GM19328 (cell line): Measurements from ENCODE around the gene CACNA2D3.

ENCODE experiments used
- ATAC-seq: cut with Tn5 transposase; IDR thresholded peaks from one replicate; pipeline ENCODE4 v1.9.1; 2021; ENCODE audit warnings: mild to moderate bottlenecking, moderate library complexity; ENCODE audit not compliant: unreplicated experiment

Gene CACNA2D3

DNA sequence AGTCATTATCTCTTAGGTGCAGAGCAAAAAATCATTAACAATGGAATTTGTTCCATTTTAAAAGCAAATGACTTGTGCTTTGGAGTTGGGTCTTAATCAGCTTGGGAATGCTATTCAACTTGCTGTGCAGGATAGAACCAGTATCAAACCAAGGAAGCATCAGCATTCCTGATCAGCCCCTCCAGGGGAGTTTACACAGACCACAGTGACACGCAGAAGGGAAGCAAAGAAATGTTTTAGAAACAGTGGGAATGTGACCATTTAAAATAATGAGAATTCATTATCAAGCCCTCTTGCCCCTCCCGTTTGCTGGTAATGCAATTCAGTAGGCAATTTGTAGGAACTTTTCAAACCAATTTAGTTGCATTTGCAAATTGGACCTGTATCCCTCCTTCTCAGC lies 650.4 kb downstream of the CACNA2D3 start:
- ATAC-seq: no peak

GRCh38 chr3:54773271-54773670 lies 650.9 kb downstream of the CACNA2D3 start:
- no peak for ATAC-seq

DNA sequence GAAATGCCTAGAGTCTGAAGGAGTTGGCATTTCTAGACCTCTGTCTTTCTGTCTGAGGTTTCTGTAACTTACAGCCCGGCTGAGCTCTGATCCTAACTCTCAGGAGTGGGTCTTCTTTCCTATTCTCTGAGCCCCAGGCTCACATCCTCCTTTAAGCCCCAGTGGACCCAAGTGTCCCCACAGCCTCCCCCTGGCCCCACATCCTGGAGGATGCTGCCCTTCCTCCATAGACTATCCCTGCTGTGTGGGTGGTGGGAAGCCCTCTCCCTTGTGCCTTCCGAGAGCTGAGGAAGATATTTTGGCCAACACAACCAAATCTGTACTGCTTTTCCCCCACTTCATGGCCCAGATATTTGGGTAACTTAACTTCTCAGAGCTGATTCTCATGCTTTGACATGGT lies 654.2 kb downstream of the CACNA2D3 start:
- ATAC-seq: no peak

GRCh38 chr3:54777141-54777540 lies 654.8 kb downstream of the CACNA2D3 start:
- ATAC-seq: no peak

GRCh38 chr3:54780336-54780735 lies 658.0 kb downstream of the CACNA2D3 start:
- ATAC-seq: no peak

DNA sequence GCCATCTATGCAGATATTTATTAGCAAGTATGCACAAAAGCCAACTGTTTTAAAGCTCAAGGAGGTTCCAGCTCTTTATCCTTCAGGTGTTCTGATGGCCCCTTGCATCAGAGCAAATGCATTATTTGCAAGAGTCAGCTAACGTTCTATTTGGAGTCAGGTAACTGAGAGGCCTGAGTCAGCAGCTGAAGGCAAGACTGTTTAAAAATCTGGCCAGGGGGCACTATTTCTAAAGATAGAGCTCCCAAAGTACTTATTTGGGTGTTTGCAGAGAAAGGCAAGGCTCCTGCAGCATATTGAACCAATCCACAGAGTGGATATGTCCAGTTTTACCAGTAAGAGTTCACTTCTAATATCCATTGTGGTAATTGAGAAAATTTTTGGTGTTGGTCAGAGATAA lies 659.4 kb downstream of the CACNA2D3 start:
- no peak for ATAC-seq

DNA sequence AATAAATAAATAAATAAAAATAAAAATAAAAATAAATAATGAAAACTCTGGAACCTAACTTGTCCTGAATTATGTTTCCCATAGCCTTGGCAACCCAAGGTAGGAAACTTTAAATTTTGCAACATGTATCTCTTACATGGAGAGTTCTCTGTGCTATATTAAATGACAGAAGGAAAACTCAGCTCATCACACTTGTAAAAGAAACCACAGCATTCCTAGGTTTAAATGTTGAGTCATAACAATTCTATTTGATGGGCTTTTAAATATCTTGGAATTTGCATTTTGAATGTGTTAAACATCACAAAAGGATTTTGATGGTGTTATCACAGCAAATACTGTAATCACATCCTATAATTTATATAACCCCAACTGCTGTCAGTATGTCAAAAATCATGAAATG lies 661.3 kb downstream of the CACNA2D3 start:
- ATAC-seq: no peak

DNA sequence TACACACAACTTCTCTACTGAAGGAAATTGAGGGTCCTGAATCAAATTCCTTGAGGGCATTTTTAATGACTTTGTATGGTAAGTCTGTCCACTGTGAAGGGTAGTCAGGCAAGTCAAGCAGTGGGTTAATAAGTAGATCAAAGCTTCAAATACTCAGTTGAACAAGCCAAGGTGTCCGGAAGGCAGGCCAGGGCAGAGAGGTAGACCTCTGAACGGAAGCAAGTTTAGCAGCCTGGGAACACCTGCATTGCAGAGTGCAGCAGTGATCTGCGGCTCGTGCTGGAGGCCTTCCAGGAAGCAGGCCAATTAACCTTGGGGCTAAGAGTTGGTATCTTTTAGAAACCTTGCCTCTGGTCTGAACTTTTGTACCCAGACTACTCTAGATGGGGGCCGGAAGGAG lies 661.7 kb downstream of the CACNA2D3 start:
- no peak for ATAC-seq

GRCh38 chr3:54785976-54786375 lies 663.6 kb downstream of the CACNA2D3 start:
- ATAC-seq: no peak

DNA sequence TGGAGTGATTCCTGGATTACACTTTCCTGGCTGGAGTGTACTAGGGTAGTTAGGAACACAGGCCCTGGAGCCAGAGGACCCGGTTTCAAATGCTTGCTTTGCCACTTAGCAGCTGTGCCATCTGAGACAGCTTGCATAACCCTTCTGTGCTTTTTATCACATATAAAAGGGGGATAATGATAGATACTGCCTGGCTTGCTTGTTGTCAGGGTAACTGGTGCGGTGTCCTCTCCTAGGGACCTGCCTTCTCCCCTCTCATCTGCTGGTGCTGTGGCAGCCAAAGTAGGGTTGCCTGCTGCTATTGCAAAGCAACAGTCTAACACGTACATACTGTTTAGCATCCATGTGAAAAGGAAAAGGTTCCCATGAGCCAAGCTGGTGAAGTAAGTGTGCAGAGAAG lies 667.7 kb downstream of the CACNA2D3 start:
- no peak for ATAC-seq

DNA sequence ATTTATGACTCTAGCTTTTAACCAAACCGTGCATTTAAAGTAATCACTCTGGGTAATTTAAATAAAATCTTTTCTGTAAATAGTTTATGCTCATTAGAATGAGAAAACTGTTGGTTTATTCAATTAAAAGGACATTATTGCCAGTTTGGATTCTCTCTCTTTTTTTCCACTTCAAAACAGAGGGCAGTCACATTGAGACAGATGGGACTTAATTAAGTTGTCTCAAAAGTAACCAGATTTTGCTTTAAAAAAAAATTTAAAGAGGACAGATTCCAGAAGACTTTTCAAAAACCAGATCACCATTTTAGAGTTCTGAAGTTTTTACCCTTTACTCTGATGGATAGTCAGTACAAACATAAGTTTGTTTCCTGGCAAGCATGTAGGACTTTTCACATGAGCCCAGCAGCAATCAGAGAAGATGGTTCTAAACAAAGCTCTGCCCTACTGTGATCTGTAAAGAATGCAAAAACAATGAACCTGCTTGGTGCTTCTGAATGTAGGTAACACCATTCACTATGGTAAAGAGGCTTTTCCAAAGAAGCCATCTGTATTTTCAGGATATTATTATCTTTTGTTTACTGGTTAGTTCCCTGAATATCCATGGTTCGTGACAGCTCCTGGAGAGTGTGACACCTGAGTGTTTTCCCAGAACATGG lies 669.3 kb downstream of the CACNA2D3 start:
- ATAC-seq: no peak

DNA sequence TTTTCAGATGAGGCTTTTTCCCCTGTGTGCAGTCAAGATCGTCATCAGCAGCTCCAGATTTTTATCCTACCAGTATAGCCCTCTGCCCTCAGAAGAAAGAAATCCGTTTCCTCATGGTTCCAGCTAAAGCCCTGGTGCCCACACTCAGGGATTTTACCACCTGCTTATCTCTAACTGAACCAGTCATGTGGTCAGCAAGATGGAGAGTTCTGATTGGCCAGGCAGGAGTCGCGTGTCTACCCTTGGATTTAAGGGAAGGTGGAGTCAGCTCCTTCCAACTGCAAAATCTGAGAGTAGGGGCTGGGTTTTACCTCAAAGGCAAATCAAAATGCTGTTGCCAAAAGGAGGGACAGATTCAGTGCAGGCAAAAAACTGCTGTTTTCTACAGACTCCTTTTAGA lies 670.2 kb downstream of the CACNA2D3 start:
- no peak for ATAC-seq

GRCh38 chr3:54793171-54793570 lies 670.8 kb downstream of the CACNA2D3 start:
- ATAC-seq: no peak

- ATAC-seq: no peak
Observed at GRCh38 chr3:54797111-54797510, 674.8 kb downstream of the CACNA2D3 start.

DNA sequence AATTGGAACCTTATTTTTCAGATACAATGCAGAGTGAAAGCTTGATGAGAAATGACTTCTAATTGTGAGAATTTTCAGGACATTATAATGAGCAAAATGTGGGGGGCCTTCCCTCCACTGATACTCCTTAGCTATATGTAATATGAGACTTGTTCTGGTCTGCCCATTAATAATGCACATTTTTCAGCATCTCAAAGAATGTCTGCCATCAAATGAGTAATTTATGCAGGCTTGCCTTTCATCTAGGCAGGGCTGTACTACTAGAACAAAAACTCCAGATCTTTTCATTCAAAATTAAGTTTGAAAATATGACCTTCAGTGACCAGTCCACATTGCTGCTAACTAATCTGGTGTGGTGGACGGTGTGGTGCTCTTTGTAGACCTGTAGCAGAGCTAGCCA lies 678.1 kb downstream of the CACNA2D3 start:
- no peak for ATAC-seq

DNA sequence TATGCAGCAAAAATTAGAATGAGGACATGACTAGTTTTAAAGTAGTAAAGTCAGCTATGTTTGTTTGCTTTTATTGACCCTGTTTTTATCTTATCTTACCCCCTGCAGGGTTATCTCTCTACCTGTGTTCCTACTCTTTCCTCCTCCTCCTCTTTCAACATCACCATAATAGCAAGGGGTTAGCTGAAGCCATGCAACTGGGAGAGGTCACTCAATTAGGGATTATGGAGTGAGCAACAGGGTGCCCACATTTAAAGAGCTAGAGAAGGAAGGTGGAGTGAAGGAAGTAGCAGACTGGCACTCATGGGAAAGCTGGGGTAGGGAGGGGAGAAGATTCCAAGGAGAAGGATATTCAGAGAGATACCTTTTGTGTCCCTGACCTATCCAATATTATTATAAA lies 679.6 kb downstream of the CACNA2D3 start:
- no peak for ATAC-seq

- ATAC-seq: no peak
Observed at GRCh38 chr3:54810401-54810800, 688.0 kb downstream of the CACNA2D3 start.

- no peak for ATAC-seq
Observed at GRCh38 chr3:54814224-54814623, 691.9 kb downstream of the CACNA2D3 start.

DNA sequence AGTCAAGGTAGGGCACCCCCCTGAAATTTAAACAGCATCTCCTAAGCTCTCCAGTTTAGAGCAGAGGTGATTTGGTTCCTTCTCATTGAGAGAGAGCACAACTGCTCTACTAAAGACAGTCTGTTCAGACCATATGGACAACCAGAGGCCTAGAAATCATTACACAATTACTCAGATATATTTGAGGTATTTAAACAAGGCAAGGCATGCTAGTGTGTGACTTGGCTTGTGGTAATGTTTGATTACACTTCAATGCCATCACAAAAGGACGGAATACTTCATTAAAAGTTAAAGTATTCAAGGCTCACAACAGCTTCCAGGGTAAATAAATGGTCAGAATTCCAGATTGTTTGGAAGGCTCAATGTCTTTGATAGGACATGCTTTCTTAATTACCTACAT lies 695.3 kb downstream of the CACNA2D3 start:
- no peak for ATAC-seq

- ATAC-seq: no peak
Observed at GRCh38 chr3:54818486-54818885, 696.1 kb downstream of the CACNA2D3 start.

- ATAC-seq: no peak
Observed at GRCh38 chr3:54818942-54819341, 696.6 kb downstream of the CACNA2D3 start.

DNA sequence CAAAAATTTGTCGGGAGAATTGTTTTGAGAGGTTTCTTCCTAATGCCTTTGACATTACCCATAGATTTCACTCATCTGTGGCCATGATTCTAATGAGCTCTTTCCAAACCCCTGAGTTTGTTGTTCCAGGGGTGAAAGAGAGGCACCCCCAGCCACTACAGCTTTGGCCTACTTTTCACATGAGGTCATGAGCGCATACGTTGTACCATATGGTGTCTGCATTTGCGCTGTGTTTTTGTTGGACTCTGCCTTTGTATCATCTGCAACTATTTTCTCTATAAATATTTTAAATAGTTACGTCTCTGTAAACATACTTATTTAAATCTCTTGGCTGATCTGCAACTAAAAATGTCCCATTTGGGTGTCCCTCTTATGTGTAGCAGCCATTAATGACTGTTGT lies 697.6 kb downstream of the CACNA2D3 start:
- ATAC-seq: no peak

DNA sequence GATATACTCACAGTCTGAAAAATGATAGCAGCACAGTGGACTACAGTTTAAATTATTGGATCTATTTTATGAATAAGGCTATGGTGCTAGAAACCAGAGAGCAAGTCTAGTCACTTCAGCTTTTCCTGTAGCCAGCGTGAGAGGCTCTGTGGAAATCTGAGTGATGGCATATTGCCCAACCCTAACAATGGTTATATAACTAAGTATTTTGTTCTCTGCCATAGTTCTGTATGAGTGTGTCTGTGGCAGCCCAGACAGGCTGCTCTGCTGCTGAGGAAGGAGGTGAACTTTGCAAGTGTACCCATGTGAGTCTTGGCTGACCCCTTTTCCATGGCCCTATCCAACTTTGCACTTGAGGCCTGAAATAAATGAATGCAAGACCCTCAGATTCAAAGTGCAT lies 699.9 kb downstream of the CACNA2D3 start:
- no peak for ATAC-seq
